Measurements from ENCODE around the gene SCN5A.

GRCh38 chr3:38549957-38550840 is 99.3 kb downstream of the SCN5A start:
- TF ChIP-seq, protein P1, sequence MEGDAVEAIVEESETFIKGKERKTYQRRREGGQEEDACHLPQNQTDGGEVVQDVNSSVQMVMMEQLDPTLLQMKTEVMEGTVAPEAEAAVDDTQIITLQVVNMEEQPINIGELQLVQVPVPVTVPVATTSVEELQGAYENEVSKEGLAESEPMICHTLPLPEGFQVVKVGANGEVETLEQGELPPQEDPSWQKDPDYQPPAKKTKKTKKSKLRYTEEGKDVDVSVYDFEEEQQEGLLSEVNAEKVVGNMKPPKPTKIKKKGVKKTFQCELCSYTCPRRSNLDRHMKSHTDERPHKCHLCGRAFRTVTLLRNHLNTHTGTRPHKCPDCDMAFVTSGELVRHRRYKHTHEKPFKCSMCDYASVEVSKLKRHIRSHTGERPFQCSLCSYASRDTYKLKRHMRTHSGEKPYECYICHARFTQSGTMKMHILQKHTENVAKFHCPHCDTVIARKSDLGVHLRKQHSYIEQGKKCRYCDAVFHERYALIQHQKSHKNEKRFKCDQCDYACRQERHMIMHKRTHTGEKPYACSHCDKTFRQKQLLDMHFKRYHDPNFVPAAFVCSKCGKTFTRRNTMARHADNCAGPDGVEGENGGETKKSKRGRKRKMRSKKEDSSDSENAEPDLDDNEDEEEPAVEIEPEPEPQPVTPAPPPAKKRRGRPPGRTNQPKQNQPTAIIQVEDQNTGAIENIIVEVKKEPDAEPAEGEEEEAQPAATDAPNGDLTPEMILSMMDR (conservative IDR thresholded peaks at IDR 0.05; ENCODE audit: low read depth in 2 of 2): no peak
- TF ChIP-seq CREB1 (CRISPR knock-in tag; IDR thresholded peaks at IDR 0.05; ENCODE audit: low read depth) (no peak), EZH2phosphoT487 (IDR thresholded peaks at IDR 0.05; ENCODE audit: unreplicated experiment) (no peak), POLR2AphosphoS5 (IDR thresholded peaks at IDR 0.05; ENCODE audit: low read depth) (no peak), EZH2 (IDR thresholded peaks at IDR 0.05; ENCODE audit: low read depth, unreplicated experiment) (no peak)
